GM12878 (cell line): ENCODE measurements around the gene UBE2L5. TPM values are rescaled to one million over a fixed set of nuclear protein-coding genes. Genes with fewer than 3 reads are reported as not detected.

ENCODE experiments used
- FOS ChIP-seq: IDR thresholded peaks from 3 replicates; pipeline ENCODE4 v1.6.1; 2011; ENCODE audit warnings: borderline replicate concordance; ENCODE audit not compliant: insufficient read length; ENCODE audit errors: extremely low read depth
- IKZF1 ChIP-seq: fragments of 450-650 bp; conservative IDR thresholded peaks from 2 replicates; pipeline ENCODE4 v1.6.1; 2017; ENCODE audit warnings: antibody characterized with exemption, mild to moderate bottlenecking
- NFIC ChIP-seq: IDR thresholded peaks from 2 replicates; pipeline ENCODE4 v1.6.1; 2012; ENCODE audit warnings: low read depth, mild to moderate bottlenecking, inconsistent platforms, low read length, moderate library complexity
- POLR2A ChIP-seq: IDR thresholded peaks from 2 replicates; pipeline ENCODE4 v1.6.1; 2011; ENCODE audit warnings: low read depth, mild to moderate bottlenecking, low read length
- SUPT20H ChIP-seq: IDR thresholded peaks from 2 replicates; pipeline ENCODE4 v1.6.1; 2011; ENCODE audit warnings: low read depth, mild to moderate bottlenecking, low read length, moderate library complexity, borderline replicate concordance; ENCODE audit not compliant: control insufficient read depth
- ZNF384 ChIP-seq: IDR thresholded peaks from 2 replicates; pipeline ENCODE4 v1.6.1; 2012; ENCODE audit warnings: low read depth, mild to moderate bottlenecking, low read length, improper control_type of control experiment, borderline replicate concordance
- ZZZ3 ChIP-seq: IDR thresholded peaks from 2 replicates; pipeline ENCODE4 v1.6.1; 2011; ENCODE audit warnings: low read depth; ENCODE audit not compliant: control insufficient read depth, insufficient read length
- polyA plus RNA-seq, 11 experiments: library from polyadenylated mRNA; depleted of rRNA in 4 of 11; unstranded in 6 of 11; stranded (reverse) in 5 of 11; fragments of >200 nt; fragmentation: Nextera tagmentation in 4 of 11; fragmentation: Illumina TruSeq in 1 of 11; extraction: Ambion mirVana in 4 of 11; extraction: Trizol in 1 of 11; gene quantifications; 1 replicate in 1 of 11; 2 replicates in 10 of 11; pipeline versions ENCODE4 v1.2.1 to v1.2.3, GENCODE V29; 2011 to 2016; ENCODE audit warnings: inconsistent platforms in 2 of 11, missing spikeins in 2 of 11, low read depth in 1 of 11
- total RNA-seq, 4 experiments: library from RNA; depleted of rRNA in 3 of 4; stranded (reverse); fragments of >200 nt in 3 of 4; fragmentation: Illumina TruSeq in 1 of 4; extraction: Trizol in 1 of 4; gene quantifications; 2 replicates each; pipeline versions ENCODE4 v1.2.1 to v1.2.3, GENCODE V29; 2013 to 2021
- TF ChIP-seq, protein P1 (sequence below): IDR thresholded peaks from 2 replicates; pipeline ENCODE4 v1.6.1; 2012; ENCODE audit warnings: mild to moderate bottlenecking, low read depth, low read length
- TF ChIP-seq, protein P2 (sequence below): IDR thresholded peaks from 2 replicates; pipeline ENCODE4 v1.6.1; 2012; ENCODE audit warnings: low read depth, low read length, improper control_type of control experiment
- TF ChIP-seq, protein P3 (sequence below): fragments of 450-650 bp; IDR thresholded peaks from 2 replicates; pipeline ENCODE4 v1.6.1; 2017; ENCODE audit warnings: mild to moderate bottlenecking, moderate library complexity
- TF ChIP-seq, protein P4 (sequence below): fragments of 450-650 bp; conservative IDR thresholded peaks from 2 replicates; pipeline ENCODE4 v1.6.1; 2017; ENCODE audit warnings: mild to moderate bottlenecking, moderate library complexity
- TF ChIP-seq, protein P5 (sequence below): fragments of 450-650 bp; IDR thresholded peaks from 2 replicates; pipeline ENCODE4 v1.6.1; 2017; ENCODE audit warnings: mild to moderate bottlenecking, low read depth, inconsistent platforms; ENCODE audit not compliant: poor library complexity, severe bottlenecking

Gene UBE2L5
- total and polyA plus RNA-seq, 10 of the 15 experiments (the other 5 are each of a cell fraction or from before 2014, with no cell fraction given) = 0.03 to 1.1 (median 0.19) TPM; not detected in 2

DNA sequence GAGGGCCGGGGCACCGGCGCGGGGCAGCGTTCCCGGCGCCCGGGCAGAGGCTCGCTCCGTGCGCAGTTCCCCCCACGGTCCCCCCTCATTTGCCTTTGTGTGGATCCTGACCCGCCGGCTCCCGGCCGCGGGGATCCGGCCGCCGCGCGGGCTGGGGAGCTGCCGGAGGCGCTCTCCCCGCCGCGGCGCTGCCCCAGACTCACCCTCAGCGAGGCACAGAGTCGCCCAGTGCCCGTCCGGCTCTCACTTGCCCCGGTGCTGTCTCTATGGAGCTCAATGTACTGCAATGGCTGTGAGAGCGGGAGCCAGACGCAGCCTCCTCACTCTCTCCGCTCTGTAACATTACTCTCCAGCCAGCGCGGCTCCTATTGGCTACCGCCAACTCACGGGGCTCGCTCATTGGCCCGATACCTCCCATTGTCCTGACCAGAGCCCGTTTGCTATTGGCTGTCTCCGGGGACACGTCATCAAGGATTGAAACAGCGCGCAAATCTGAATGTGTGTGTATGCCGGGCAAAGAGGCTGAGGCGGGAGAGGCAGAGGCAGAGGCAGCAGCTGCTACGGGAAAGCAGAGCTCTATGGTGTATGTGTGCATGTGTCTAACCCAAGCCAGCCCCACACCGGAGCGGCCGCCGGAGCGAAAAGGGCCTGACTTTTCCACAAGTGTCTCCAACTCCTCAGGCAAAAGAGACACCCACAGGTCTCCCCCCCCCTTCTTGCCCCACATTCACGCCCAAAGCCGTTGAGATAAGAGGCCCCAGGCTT, 43.5 kb downstream of the UBE2L5 start, which contains the start of gene HMGB1 (continued):
- TF ChIP-seq, protein P1, sequence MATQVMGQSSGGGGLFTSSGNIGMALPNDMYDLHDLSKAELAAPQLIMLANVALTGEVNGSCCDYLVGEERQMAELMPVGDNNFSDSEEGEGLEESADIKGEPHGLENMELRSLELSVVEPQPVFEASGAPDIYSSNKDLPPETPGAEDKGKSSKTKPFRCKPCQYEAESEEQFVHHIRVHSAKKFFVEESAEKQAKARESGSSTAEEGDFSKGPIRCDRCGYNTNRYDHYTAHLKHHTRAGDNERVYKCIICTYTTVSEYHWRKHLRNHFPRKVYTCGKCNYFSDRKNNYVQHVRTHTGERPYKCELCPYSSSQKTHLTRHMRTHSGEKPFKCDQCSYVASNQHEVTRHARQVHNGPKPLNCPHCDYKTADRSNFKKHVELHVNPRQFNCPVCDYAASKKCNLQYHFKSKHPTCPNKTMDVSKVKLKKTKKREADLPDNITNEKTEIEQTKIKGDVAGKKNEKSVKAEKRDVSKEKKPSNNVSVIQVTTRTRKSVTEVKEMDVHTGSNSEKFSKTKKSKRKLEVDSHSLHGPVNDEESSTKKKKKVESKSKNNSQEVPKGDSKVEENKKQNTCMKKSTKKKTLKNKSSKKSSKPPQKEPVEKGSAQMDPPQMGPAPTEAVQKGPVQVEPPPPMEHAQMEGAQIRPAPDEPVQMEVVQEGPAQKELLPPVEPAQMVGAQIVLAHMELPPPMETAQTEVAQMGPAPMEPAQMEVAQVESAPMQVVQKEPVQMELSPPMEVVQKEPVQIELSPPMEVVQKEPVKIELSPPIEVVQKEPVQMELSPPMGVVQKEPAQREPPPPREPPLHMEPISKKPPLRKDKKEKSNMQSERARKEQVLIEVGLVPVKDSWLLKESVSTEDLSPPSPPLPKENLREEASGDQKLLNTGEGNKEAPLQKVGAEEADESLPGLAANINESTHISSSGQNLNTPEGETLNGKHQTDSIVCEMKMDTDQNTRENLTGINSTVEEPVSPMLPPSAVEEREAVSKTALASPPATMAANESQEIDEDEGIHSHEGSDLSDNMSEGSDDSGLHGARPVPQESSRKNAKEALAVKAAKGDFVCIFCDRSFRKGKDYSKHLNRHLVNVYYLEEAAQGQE = no peak
- TF ChIP-seq FOS (peak; percentile 77), POLR2A (peak; percentile 96), IKZF1 (peak; percentile 68), SUPT20H (no peak), ZZZ3 (no peak), ZNF384 (no peak), NFIC (no peak)
- TF ChIP-seq, protein P2, sequence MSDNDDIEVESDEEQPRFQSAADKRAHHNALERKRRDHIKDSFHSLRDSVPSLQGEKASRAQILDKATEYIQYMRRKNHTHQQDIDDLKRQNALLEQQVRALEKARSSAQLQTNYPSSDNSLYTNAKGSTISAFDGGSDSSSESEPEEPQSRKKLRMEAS = peak; percentile 90
- TF ChIP-seq, protein P3, sequence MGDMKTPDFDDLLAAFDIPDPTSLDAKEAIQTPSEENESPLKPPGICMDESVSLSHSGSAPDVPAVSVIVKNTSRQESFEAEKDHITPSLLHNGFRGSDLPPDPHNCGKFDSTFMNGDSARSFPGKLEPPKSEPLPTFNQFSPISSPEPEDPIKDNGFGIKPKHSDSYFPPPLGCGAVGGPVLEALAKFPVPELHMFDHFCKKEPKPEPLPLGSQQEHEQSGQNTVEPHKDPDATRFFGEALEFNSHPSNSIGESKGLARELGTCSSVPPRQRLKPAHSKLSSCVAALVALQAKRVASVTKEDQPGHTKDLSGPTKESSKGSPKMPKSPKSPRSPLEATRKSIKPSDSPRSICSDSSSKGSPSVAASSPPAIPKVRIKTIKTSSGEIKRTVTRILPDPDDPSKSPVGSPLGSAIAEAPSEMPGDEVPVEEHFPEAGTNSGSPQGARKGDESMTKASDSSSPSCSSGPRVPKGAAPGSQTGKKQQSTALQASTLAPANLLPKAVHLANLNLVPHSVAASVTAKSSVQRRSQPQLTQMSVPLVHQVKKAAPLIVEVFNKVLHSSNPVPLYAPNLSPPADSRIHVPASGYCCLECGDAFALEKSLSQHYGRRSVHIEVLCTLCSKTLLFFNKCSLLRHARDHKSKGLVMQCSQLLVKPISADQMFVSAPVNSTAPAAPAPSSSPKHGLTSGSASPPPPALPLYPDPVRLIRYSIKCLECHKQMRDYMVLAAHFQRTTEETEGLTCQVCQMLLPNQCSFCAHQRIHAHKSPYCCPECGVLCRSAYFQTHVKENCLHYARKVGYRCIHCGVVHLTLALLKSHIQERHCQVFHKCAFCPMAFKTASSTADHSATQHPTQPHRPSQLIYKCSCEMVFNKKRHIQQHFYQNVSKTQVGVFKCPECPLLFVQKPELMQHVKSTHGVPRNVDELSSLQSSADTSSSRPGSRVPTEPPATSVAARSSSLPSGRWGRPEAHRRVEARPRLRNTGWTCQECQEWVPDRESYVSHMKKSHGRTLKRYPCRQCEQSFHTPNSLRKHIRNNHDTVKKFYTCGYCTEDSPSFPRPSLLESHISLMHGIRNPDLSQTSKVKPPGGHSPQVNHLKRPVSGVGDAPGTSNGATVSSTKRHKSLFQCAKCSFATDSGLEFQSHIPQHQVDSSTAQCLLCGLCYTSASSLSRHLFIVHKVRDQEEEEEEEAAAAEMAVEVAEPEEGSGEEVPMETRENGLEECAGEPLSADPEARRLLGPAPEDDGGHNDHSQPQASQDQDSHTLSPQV = no peak
- TF ChIP-seq, protein P4, sequence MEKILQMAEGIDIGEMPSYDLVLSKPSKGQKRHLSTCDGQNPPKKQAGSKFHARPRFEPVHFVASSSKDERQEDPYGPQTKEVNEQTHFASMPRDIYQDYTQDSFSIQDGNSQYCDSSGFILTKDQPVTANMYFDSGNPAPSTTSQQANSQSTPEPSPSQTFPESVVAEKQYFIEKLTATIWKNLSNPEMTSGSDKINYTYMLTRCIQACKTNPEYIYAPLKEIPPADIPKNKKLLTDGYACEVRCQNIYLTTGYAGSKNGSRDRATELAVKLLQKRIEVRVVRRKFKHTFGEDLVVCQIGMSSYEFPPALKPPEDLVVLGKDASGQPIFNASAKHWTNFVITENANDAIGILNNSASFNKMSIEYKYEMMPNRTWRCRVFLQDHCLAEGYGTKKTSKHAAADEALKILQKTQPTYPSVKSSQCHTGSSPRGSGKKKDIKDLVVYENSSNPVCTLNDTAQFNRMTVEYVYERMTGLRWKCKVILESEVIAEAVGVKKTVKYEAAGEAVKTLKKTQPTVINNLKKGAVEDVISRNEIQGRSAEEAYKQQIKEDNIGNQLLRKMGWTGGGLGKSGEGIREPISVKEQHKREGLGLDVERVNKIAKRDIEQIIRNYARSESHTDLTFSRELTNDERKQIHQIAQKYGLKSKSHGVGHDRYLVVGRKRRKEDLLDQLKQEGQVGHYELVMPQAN = peak; percentile 99
- TF ChIP-seq, protein P5, sequence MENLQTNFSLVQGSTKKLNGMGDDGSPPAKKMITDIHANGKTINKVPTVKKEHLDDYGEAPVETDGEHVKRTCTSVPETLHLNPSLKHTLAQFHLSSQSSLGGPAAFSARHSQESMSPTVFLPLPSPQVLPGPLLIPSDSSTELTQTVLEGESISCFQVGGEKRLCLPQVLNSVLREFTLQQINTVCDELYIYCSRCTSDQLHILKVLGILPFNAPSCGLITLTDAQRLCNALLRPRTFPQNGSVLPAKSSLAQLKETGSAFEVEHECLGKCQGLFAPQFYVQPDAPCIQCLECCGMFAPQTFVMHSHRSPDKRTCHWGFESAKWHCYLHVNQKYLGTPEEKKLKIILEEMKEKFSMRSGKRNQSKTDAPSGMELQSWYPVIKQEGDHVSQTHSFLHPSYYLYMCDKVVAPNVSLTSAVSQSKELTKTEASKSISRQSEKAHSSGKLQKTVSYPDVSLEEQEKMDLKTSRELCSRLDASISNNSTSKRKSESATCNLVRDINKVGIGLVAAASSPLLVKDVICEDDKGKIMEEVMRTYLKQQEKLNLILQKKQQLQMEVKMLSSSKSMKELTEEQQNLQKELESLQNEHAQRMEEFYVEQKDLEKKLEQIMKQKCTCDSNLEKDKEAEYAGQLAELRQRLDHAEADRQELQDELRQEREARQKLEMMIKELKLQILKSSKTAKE = no peak
